HuH-7.5 (cell line): ENCODE measurements around the gene ZSWIM6.
A peak's percentile ranks its signal among the peaks of the same experiment; 100 is the strongest.
"Not testable (repeated sequence)": the region's sequence is repeated elsewhere in the genome, so short reads cannot be mapped to it uniquely, and the experiment has no call there.

Source experiments
- DNase-seq: peaks from one replicate; pipeline ENCODE4 v3.0.0; 2011; ENCODE audit warnings: low spot score

ZSWIM6 gene

DNA sequence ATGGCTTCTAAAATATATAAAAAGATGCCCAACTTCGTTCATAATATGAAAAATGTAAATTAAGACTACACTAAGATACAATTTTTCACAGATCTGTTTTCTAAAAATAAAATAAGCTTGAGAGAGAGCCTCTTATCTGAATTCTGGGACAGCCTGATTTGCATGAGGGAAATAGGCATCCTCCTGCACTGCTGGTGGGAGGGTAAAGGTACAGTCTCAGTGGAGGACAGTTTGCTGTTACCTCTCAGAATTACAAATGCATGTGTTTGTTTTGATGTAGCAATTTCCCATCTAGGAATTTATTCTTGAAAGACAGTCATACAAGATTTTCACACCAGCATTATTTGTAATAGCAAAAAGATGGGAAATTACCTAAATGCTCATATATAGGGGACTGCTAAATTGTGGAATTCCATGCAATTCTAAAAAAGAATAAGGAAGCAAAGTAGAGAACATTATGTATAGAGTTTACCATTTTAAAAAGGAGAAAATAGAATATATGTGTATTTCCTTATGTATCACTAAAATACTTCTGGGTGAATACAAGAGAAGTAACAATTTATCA is 75.7 kb downstream of the ZSWIM6 start:
- no peak for DNase-seq

- DNase-seq: peak; percentile 82
Measured at GRCh38 chr5:61408476-61409168, 76.6 kb downstream of the ZSWIM6 start.

DNA sequence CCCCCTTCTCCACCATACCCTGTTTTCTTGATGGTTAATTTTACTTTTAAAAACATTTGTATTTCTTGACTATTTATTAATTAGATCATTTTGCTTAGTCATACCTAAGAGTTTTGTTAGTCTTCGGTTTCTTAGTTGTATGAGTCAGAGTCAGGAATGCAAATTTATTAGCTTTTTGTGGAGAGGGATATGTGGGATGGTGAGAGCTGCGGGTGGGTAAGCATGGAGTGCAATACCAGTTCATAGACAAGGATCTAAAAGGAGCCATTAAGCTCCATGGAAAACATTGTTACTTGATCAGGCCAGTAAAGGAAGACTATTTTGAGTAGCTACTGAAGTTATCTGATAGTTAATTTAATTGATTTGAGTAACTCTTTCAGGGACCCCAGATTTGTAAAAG is 77.5 kb downstream of the ZSWIM6 start:
- DNase-seq: no peak

GRCh38 chr5:61410811-61411210 is 78.8 kb downstream of the ZSWIM6 start:
- DNase-seq: no peak

GRCh38 chr5:61412361-61412760 is 80.3 kb downstream of the ZSWIM6 start:
- no peak for DNase-seq

DNA sequence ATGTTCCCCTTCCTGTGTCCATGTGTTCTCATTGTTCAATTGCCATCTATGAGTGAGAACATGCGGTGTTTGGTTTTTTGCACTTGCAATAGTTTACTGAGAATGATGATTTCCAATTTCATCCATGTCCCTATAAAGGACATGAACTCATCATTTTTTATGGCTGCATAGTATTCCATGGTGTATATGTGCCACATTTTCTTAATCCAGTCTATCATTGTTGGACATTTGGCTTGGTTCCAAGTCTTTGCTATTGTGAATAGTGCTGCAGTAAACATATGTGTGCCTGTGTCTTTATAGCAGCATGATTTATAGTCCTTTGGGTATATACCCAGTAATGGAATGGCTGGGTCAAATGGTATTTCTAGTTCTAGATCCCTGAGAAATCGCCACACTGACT is 81.1 kb downstream of the ZSWIM6 start:
- DNase-seq: not testable (repeated sequence)

- DNase-seq: no peak
Measured at GRCh38 chr5:61414806-61415205, 82.7 kb downstream of the ZSWIM6 start.

DNA sequence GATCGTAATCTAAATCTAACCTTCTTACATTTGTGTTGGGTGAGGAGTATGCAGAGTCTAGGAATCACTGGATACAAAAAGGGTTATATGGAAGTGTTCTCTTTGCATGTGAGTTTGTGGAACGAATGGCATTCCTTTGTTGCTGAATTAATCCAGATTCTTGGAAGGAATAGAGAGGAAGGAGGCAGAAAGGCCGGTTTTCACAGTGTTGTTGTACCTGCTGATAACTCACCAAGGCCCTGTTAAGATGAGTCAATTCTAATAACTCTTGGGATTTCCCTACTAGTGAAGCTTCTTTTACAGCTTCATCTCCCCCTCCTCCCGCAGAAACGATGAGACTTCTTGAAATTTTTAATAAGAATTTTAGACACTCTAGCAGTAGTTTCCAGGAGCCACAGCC is 84.0 kb downstream of the ZSWIM6 start:
- no peak for DNase-seq

DNA sequence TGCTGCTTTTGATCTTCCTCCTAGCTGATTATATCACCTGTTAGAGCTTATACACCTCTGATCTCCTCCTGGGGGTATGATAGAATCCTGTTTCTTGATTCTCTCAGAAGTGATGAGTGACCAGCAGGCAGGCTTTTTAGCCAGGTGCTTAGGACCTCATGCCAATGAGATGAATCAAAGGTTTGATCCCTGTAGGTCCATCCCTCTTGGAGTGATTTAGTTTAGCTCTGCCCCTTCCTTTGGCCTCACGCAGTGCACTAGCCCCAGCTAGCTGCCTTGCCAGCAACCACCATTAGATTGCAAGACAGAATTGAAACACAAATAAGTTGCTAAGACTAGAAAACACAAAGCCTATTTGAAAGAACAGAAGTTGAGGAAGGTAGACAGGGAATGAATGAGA is 84.4 kb downstream of the ZSWIM6 start:
- DNase-seq: no peak

- DNase-seq: no peak
Measured at GRCh38 chr5:61417340-61417739, 85.3 kb downstream of the ZSWIM6 start.

DNA sequence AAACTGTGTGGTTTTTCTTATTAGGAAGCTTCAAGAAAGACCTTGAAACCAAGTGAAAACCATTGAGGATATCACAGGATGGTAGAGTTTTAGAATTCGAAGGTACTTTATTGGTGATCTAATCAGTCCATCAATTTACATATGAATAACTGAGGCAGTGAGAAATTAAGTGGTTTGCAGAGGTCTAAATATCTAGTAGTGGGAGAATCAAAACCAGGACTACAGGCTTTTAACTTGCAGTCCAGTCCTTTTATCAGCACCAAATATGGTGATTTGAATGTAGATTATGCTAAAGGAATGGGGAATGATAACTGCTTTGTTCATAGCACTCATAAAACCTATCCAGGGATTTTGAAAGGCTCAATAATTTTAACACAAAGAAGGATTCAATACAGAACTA is 85.8 kb downstream of the ZSWIM6 start:
- no peak for DNase-seq

DNA sequence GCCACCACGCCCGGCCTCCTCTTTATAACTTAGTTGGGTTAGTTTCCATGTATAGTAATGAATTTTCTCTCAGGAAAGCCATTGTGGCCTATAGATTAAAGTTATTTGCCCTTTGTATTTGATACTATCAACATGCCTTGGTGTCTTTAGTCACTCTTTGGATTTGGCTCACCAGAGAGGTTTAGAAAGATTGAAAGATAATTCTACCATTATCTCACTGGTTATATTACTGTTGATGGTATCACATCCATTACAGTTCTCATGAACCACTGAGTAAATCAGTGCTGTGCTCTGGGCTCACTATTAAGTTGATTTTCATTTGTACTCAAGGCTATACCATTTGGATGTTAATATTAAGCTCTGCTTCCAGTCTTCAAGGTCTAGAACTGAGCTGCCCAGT is 87.0 kb downstream of the ZSWIM6 start:
- DNase-seq: no peak

DNA sequence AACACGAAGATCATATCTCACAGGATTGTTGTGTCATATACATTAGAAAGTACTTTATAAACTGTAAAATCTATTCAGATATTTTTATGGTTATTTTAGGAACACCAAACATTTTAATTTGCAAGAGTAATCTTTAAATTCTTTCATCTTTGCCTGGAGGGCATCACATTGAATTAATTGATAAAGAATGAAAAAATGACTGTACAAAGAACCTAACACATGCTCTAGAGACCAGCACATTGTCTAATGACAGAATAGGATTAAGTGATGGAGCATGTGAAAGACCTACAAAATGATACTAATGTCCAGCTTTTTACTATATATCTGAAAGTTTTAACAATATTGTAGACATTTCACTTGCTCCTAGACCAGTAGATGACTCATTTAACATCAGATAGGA is 88.0 kb downstream of the ZSWIM6 start:
- DNase-seq: no peak

- DNase-seq: not testable (repeated sequence)
Measured at GRCh38 chr5:61421262-61421661, 89.2 kb downstream of the ZSWIM6 start.

GRCh38 chr5:61423487-61424145 is 91.6 kb downstream of the ZSWIM6 start:
- DNase-seq: no peak

DNA sequence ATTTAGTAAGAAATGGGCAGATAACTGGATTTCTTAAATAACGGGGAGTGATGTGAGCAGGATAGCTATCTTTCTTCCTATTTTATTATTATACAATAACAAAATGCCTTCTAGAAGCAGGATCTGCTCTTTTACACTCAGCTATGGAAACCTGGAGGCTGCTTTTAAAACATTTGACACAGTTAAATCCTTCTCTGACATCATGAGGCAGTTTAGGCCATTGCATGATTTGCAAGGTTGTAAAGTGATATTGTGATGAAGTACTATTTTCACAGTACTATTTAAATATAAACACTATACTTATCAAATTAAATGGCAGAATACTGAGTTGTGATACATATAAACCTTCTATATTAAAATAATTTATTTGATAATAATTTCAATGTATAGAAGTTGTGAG is 93.9 kb downstream of the ZSWIM6 start:
- DNase-seq: no peak

GRCh38 chr5:61429906-61430305 is 97.8 kb downstream of the ZSWIM6 start:
- no peak for DNase-seq

- DNase-seq: no peak
Measured at GRCh38 chr5:61431923-61432620, 100.0 kb downstream of the ZSWIM6 start.

DNA sequence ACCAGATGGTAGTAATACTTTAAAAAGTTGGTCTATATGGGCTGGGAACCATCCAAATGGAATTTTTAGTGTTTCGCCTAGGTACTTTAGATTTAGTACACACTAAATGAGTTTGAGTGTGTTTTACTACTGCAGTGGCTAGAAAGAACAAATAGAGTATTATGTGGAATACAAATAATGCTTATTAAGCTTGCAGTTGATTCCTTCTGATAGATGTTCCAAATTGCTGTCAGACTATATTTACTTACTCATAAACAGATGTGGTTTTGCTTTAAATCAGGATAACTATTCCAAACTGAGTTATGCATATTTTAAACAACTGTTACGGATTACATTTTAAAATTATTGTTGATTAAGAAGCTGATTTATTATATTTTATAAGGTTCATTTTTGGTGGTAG is 103.3 kb downstream of the ZSWIM6 start:
- DNase-seq: no peak

- no peak for DNase-seq
Measured at GRCh38 chr5:61438298-61438970, 106.4 kb downstream of the ZSWIM6 start.

DNA sequence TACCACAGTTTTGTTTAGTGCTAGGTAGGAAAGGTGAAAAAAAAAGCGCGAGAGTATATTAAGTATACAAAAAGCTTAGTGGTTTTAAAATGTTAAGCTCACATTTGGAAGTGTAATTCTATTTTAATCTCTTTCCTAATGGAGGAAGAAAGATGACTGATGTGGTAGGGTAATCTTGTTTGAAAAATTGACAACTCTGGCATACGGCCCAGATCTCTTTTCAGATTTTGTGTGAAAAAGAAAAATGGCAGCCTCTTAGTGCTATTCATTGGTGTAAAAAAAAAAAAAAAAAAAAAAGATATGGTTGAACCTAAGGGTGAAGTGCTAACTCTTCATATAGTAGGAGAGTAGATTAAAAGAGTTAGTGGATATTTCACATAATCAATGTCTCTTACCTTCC is 108.0 kb downstream of the ZSWIM6 start:
- no peak for DNase-seq

DNA sequence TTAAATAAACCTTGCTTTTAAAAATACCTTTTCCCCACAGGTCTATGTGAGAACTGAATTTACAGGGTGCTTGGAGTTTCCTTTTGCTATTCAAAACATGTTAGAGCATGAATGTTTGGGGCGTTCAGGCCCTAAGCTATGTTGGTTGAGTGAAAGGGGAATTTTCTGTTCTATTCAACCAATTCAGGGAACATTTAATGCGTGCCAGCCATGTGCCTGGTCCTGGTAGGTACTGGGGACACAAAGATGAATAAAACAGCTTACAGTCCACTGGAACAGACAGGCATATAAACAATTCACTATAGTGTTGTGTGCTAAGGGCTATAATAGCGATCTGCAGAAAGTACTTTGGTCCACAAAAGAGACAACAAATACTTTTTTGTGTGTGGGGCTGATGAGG is 108.5 kb downstream of the ZSWIM6 start:
- no peak for DNase-seq

DNA sequence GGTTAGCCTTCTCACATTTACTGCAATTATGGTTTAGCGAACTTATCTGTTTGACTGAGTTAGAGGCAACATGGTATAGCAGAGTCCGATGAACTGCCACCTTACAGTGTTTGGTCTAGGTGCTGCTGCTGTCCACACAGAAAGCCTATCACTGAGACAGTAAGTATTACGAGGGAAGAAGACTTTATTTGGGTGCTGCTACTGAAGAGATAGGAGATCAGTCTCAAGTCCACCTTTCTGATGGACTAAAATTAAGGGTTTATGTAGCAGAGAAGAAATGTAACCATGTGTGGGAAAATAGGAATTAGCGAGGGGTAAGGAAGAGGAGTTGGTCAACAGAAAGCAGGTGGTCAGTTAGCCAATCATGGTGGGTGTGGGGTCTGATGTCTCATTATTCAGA is 109.7 kb downstream of the ZSWIM6 start:
- no peak for DNase-seq
